DOHH2 (cell line): Measurements from ENCODE around the gene TMEM202.

Source experiments
- H3F3A ChIP-seq: fragments of 200-600 bp; sonication (generic), shearing (Covaris generic); 2 replicates; pipeline ENCODE4 v1.6.0; 2016; ENCODE audit warnings: antibody characterized with exemption, mild to moderate bottlenecking; ENCODE audit not compliant: control insufficient read depth, insufficient read depth
- H3K27ac ChIP-seq: fragments of 200-600 bp; sonication (generic); 2 replicates; pipeline ENCODE4 v1.5.1; 2014; ENCODE audit warnings: low read depth, mild to moderate bottlenecking, low read length, moderate library complexity
- H3K27me3 ChIP-seq: fragments of 200-600 bp; sonication (generic); 2 replicates; pipeline ENCODE4 v1.6.1; 2014; ENCODE audit warnings: mild to moderate bottlenecking, low read length, mixed read lengths; ENCODE audit not compliant: control insufficient read depth
- H3K36me3 ChIP-seq: fragments of 200-600 bp; sonication (generic); 2 replicates; pipeline ENCODE4 v1.6.1; 2014; ENCODE audit warnings: mild to moderate bottlenecking, low read length, moderate library complexity, mixed read lengths; ENCODE audit not compliant: control insufficient read depth
- H3K4me1 ChIP-seq: fragments of 200-600 bp; sonication (generic); 2 replicates; pipeline ENCODE4 v1.6.1; 2014; ENCODE audit warnings: mild to moderate bottlenecking, low read length, mixed read lengths; ENCODE audit not compliant: control insufficient read depth
- H3K4me2 ChIP-seq: fragments of 200-600 bp; sonication (generic); 2 replicates; pipeline ENCODE4 v1.6.0; 2014; ENCODE audit warnings: mild to moderate bottlenecking, low read length, moderate library complexity
- H3K4me3 ChIP-seq: fragments of 200-600 bp; sonication (generic); 2 replicates; pipeline ENCODE4 v1.5.1; 2014; ENCODE audit warnings: mild to moderate bottlenecking, low read length, mixed read lengths
- H3K79me2 ChIP-seq: fragments of 200-600 bp; sonication (generic); 2 replicates; pipeline ENCODE4 v1.6.1; 2014; ENCODE audit warnings: mild to moderate bottlenecking, low read length, mixed read lengths; ENCODE audit not compliant: control insufficient read depth
- H3K9me2 ChIP-seq: fragments of 200-600 bp; sonication (generic); replicated peaks from 2 replicates; pipeline ENCODE4 v1.6.1; 2014; ENCODE audit warnings: mild to moderate bottlenecking, low read length, mixed read lengths; ENCODE audit not compliant: control insufficient read depth
- H3K9me3 ChIP-seq: fragments of 200-600 bp; sonication (generic); 2 replicates; pipeline ENCODE4 v1.6.1; 2014; ENCODE audit warnings: antibody characterized with exemption, low read length, mixed read lengths; ENCODE audit not compliant: control insufficient read depth, insufficient read depth
- H4K20me1 ChIP-seq: fragments of 200-600 bp; sonication (generic); 2 replicates; pipeline ENCODE4 v1.6.0; 2014; ENCODE audit warnings: low read depth, mild to moderate bottlenecking, antibody characterized with exemption, low read length, moderate library complexity; ENCODE audit not compliant: control insufficient read depth, insufficient read depth
- EZH2phosphoT487 ChIP-seq: fragments of 200-600 bp; sonication (generic); IDR thresholded peaks from 2 replicates; pipeline ENCODE4 v1.6.1; 2017; ENCODE audit warnings: borderline replicate concordance, mild to moderate bottlenecking, antibody characterized with exemption, low read length, moderate library complexity, mixed read lengths
- TF ChIP-seq, protein P1 (sequence below): fragments of 200-600 bp; sonication (generic); IDR thresholded peaks from one replicate; pipeline ENCODE4 v1.5.1; 2014; ENCODE audit warnings: antibody characterized with exemption, mild to moderate bottlenecking, low read depth, low read length; ENCODE audit not compliant: poor library complexity, severe bottlenecking

The TMEM202 gene

DNA sequence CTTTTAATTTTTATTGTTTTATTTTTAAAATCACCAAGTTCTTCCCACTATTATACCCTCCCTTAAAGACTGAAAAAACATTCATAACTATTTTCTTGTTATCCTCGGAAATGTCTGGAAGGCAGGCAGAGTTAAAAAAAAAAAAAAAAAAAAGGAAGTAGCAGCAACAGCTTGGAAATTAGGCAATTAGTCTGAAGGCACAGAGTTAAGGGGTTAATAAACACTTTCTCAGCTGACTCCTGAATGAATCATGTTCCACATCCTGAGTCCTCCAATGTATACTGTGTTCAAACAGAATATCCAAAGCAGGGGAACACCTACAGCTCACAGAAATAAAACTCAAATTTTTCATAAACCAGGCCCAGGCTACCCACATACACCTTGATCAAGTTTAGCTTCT, 28.1 kb upstream of the TMEM202 start:
- TF ChIP-seq, protein P1, sequence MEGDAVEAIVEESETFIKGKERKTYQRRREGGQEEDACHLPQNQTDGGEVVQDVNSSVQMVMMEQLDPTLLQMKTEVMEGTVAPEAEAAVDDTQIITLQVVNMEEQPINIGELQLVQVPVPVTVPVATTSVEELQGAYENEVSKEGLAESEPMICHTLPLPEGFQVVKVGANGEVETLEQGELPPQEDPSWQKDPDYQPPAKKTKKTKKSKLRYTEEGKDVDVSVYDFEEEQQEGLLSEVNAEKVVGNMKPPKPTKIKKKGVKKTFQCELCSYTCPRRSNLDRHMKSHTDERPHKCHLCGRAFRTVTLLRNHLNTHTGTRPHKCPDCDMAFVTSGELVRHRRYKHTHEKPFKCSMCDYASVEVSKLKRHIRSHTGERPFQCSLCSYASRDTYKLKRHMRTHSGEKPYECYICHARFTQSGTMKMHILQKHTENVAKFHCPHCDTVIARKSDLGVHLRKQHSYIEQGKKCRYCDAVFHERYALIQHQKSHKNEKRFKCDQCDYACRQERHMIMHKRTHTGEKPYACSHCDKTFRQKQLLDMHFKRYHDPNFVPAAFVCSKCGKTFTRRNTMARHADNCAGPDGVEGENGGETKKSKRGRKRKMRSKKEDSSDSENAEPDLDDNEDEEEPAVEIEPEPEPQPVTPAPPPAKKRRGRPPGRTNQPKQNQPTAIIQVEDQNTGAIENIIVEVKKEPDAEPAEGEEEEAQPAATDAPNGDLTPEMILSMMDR, result no peak
- no peak for TF ChIP-seq EZH2phosphoT487
- no peak overlapping the region for H3K27ac ChIP-seq
- H3F3A ChIP-seq, result no peaks in the 10 kb centered on the region
- no peak overlapping the region for H3K4me3 ChIP-seq
- H3K4me1 ChIP-seq, result peaks cover 37% of the 10 kb centered on the region
- peaks cover 17% of the 10 kb centered on the region for H3K36me3 ChIP-seq
- H3K79me2 ChIP-seq, result peaks cover 71% of the 10 kb centered on the region
- no peaks in the 10 kb centered on the region for H3K9me2 ChIP-seq
- no peak overlapping the region for H3K4me2 ChIP-seq
- H4K20me1 ChIP-seq, result no peaks in the 10 kb centered on the region
- H3K27me3 ChIP-seq, result no peaks in the 10 kb centered on the region
- H3K9me3 ChIP-seq, result no peaks in the 10 kb centered on the region

DNA sequence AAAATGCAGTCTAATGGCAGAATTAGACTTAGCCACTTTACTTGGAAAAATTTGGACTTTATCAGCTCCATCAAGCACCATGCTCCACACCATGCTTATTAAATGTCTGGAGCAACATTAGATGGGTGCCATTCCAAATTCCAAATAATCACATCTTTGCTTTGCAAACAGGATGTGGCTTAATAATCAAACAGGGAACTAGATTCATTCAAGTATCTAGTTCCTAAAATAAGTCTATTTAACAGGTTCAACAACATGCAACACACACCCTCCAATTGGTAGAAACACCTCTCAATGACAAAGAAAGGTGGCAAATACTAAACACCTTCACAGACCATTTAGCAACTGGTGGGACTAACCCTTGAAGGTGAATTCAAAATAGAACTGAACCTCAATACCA, 25.7 kb upstream of the TMEM202 start:
- TF ChIP-seq, protein P1, result no peak
- TF ChIP-seq EZH2phosphoT487, result no peak
- Histone ChIP-seq H3K27ac (no peak overlapping the region), H3K9me3 (no peaks in the 10 kb centered on the region), H3K4me2 (no peak overlapping the region), H3K36me3 (peaks cover 17% of the 10 kb centered on the region), H3K9me2 (no peaks in the 10 kb centered on the region), H3K79me2 (peaks cover 75% of the 10 kb centered on the region), H3F3A (peaks cover 1% of the 10 kb centered on the region; the same call in 1 of the 2 replicates), H4K20me1 (no peaks in the 10 kb centered on the region), H3K4me1 (peaks cover 33% of the 10 kb centered on the region), H3K4me3 (no peak overlapping the region), H3K27me3 (no peaks in the 10 kb centered on the region)

DNA sequence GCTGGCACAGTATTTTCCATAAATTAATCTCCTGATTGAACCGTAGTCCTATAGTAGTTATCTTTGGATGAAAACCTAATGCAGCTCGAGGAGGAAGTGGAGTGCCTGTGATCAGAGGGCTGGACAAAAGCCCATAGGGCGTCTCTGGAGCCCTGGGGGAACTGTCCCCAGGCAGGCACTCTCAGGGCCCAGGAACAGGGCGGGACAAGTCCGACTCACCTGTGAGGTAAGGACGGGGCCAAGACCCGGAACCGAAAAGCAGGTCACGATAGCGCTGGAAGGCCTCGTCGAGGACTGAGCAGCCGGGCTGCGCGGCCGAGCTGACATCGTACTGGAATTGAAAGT, 22.6 kb upstream of the TMEM202 start:
- Histone ChIP-seq H3K27me3 (no peaks in the 10 kb centered on the region), H3K27ac (0 out of 2 replicates have a peak overlapping the region, but pooled peaks have one; percentile 13), H3F3A (peaks cover 5% of the 10 kb centered on the region; the same call in 1 of the 2 replicates), H3K4me3 (peak overlapping the region; percentile 83), H3K9me3 (no peaks in the 10 kb centered on the region), H3K4me2 (peak overlapping the region; percentile 69), H3K4me1 (peaks cover 28% of the 10 kb centered on the region), H3K79me2 (peaks cover 49% of the 10 kb centered on the region), H3K36me3 (peaks cover 5% of the 10 kb centered on the region; the same call in 1 of the 2 replicates), H4K20me1 (no peaks in the 10 kb centered on the region), H3K9me2 (no peaks in the 10 kb centered on the region)
- TF ChIP-seq EZH2phosphoT487, result no peak
- TF ChIP-seq, protein P1, result no peak
